HCT116 (cell line): Measurements from ENCODE around the gene PDHB. TPM values are rescaled to one million over a fixed set of nuclear protein-coding genes. Genes with fewer than 3 reads are reported as not detected.

ENCODE experiments used
- ATAC-seq: fragments of 200-7000 bp; cut with Tn5 transposase; 2 replicates; pipeline ENCODE4 v1.9.1; 2020; ENCODE audit warnings: mild to moderate bottlenecking, moderate library complexity
- BruUV-seq: library from RNA; stranded (reverse); fragments of 400-500 nt; replicated peaks from 2 replicates; lab custom pipeline; 2021; lab: Mats Ljungman, UMichigan
- CTCF ChIA-PET: fragments of 300-600 bp; sonication (Branson Sonifier 250); formaldehyde crosslinking; loops from one replicate; lab custom pipeline; 2021; ENCODE audit warnings: antibody characterized with exemption; lab: Charles Lee
- POLR2A ChIA-PET: fragments of 300-600, 350-600 bp; sonication (Branson Sonifier 250); formaldehyde crosslinking; loops from one replicate; lab custom pipeline; 2021; ENCODE audit warnings: antibody characterized with exemption; lab: Charles Lee
- RAD21 ChIA-PET, 2 experiments: fragments of 300-600 bp; sonication (Branson Sonifier 250); formaldehyde crosslinking; loops; one replicate each; lab custom pipeline; 2023; ENCODE audit warnings: low total read pairs in 2 of 2; ENCODE audit not compliant: uncharacterized antibody in 2 of 2, unreplicated experiment in 2 of 2, low non-redundant PET in 1 of 2; lab: Charles Lee
- DNase-seq: peaks from one replicate; pipeline ENCODE4 v3.0.0-alpha.2; 2010; ENCODE audit warnings: low read depth, low spot score
- H2AFZ ChIP-seq: fragments of 200-600 bp; shearing (Covaris generic), sonication (generic); 2 replicates; pipeline ENCODE4 v1.6.1; 2017; ENCODE audit warnings: low read depth, mixed run types, mixed read lengths, antibody characterized with exemption, low read length; ENCODE audit not compliant: poor library complexity, severe bottlenecking
- H3K27ac ChIP-seq: 2 replicates; pipeline ENCODE4 v1.5.1; 2012; ENCODE audit warnings: low read depth, low read length
- H3K27me3 ChIP-seq: fragments of 200-600 bp; sonication (generic); 2 replicates; pipeline ENCODE4 v1.6.1; 2016; ENCODE audit warnings: mixed run types, low read length, mixed read lengths; ENCODE audit not compliant: insufficient read depth
- H3K36me3 ChIP-seq, 2 experiments: fragments of 200-500 bp in 1 of 2; fragments of 200-600 bp in 1 of 2; sonication (Bioruptor generic) in 1 of 2; sonication (generic) in 1 of 2; 2 replicates each; pipeline versions ENCODE4 v1.5.1 to v1.6.1; 2014 to 2016; ENCODE audit warnings: low read length in 2 of 2, inconsistent platforms in 1 of 2, mixed read lengths in 1 of 2, mixed run types in 1 of 2; ENCODE audit not compliant: insufficient read depth in 2 of 2, control insufficient read depth in 1 of 2
- H3K4me1 ChIP-seq, 2 experiments: fragments of 200-600 bp in 1 of 2; sonication (generic) in 1 of 2; 2 replicates each; pipeline versions ENCODE4 v1.5.1 to v1.6.1; 2012 to 2017; ENCODE audit warnings: low read length in 2 of 2, inconsistent platforms in 1 of 2, mild to moderate bottlenecking in 1 of 2, mixed read lengths in 1 of 2, mixed run types in 1 of 2, moderate library complexity in 1 of 2; ENCODE audit not compliant: insufficient read depth in 2 of 2, control insufficient read depth in 1 of 2
- H3K4me2 ChIP-seq: fragments of 200-600 bp; sonication (generic); 2 replicates; pipeline ENCODE4 v1.6.1; 2017; ENCODE audit warnings: mixed run types, low read length, mixed read lengths
- H3K4me3 ChIP-seq, 2 experiments: fragments of 200-600 bp in 1 of 2; sonication (generic) in 1 of 2; replicated peaks in 1 of 2; 2 replicates each; pipeline ENCODE4 v1.5.1; 2011 to 2016; ENCODE audit warnings: low read length in 2 of 2, control low read depth in 1 of 2, low read depth in 1 of 2, mild to moderate bottlenecking in 1 of 2, mixed read lengths in 1 of 2, mixed run types in 1 of 2
- H3K79me2 ChIP-seq: fragments of 200-600 bp; sonication (generic); 2 replicates; pipeline ENCODE4 v1.6.1; 2017; ENCODE audit warnings: mild to moderate bottlenecking, mixed run types, low read length, moderate library complexity, mixed read lengths; ENCODE audit not compliant: insufficient read depth
- H3K9ac ChIP-seq: fragments of 200-600 bp; sonication (generic); 2 replicates; pipeline ENCODE4 v1.6.1; 2016; ENCODE audit warnings: low read length, mixed read lengths
- H3K9me2 ChIP-seq: fragments of 200-600 bp; sonication (generic), shearing (Covaris generic); 2 replicates; pipeline ENCODE4 v1.6.1; 2017; ENCODE audit warnings: mixed run types, mild to moderate bottlenecking, moderate library complexity; ENCODE audit not compliant: insufficient read depth
- H3K9me3 ChIP-seq, 2 experiments: fragments of 200-500 bp in 1 of 2; fragments of 200-600 bp in 1 of 2; sonication (Bioruptor generic) in 1 of 2; sonication (generic) in 1 of 2; 2 replicates each; pipeline ENCODE4 v1.6.1; 2014 to 2017; ENCODE audit warnings: low read length in 2 of 2, mixed read lengths in 2 of 2, inconsistent platforms in 1 of 2, low read depth in 1 of 2, mild to moderate bottlenecking in 1 of 2, mixed run types in 1 of 2, moderate library complexity in 1 of 2; ENCODE audit not compliant: control insufficient read depth in 1 of 2, insufficient read depth in 1 of 2
- H4K20me1 ChIP-seq: fragments of 200-600 bp; sonication (generic), shearing (Covaris generic); 2 replicates; pipeline ENCODE4 v1.6.1; 2017; ENCODE audit warnings: mixed run types, mild to moderate bottlenecking, moderate library complexity; ENCODE audit not compliant: insufficient read depth
- CBX3 ChIP-seq: IDR thresholded peaks from 2 replicates; pipeline ENCODE4 v1.6.1; 2012; ENCODE audit warnings: low read depth
- CEBPB ChIP-seq: IDR thresholded peaks from 2 replicates; pipeline ENCODE4 v1.6.1; 2012; ENCODE audit warnings: low read depth
- EGR1 ChIP-seq: IDR thresholded peaks from 2 replicates; pipeline ENCODE4 v1.6.1; 2012; ENCODE audit warnings: low read depth
- EZH2 ChIP-seq: fragments of 200-600 bp; sonication (generic); IDR thresholded peaks from 2 replicates; pipeline ENCODE4 v1.6.1; 2017; ENCODE audit warnings: antibody characterized with exemption, mixed run types
- EZH2phosphoT487 ChIP-seq: fragments of 200-600 bp; IDR thresholded peaks from 2 replicates; pipeline ENCODE4 v1.6.1; 2018; ENCODE audit warnings: antibody characterized with exemption, borderline replicate concordance
- FOSL1 ChIP-seq: IDR thresholded peaks from 2 replicates; pipeline ENCODE4 v1.6.1; 2012; ENCODE audit warnings: low read depth
- POLR2A ChIP-seq: IDR thresholded peaks from 2 replicates; pipeline ENCODE4 v1.7.0; 2011; ENCODE audit warnings: borderline replicate concordance; ENCODE audit not compliant: insufficient read depth, insufficient read length; ENCODE audit errors: extremely low read depth
- POLR2AphosphoS5 ChIP-seq: IDR thresholded peaks from 2 replicates; pipeline ENCODE4 v1.6.1; 2011; ENCODE audit warnings: mild to moderate bottlenecking, low read depth, low read length, moderate library complexity
- RAD21 ChIP-seq: IDR thresholded peaks from 2 replicates; pipeline ENCODE4 v1.6.1; 2012; ENCODE audit warnings: low read depth, mild to moderate bottlenecking
- SP1 ChIP-seq: IDR thresholded peaks from 2 replicates; pipeline ENCODE4 v1.6.1; 2012; ENCODE audit warnings: low read depth
- TCF7L2 ChIP-seq: IDR thresholded peaks from 2 replicates; pipeline ENCODE4 v1.7.0; 2011; ENCODE audit warnings: borderline replicate concordance, inconsistent platforms; ENCODE audit not compliant: insufficient read depth, insufficient read length; ENCODE audit errors: extremely low read depth
- YY1 ChIP-seq: IDR thresholded peaks from 2 replicates; pipeline ENCODE4 v1.6.1; 2011; ENCODE audit warnings: low read length, low read depth, moderate library complexity, mild to moderate bottlenecking; ENCODE audit not compliant: insufficient replicate concordance; ENCODE audit errors: extremely low read depth
- intact Hi-C: fragments of 100-400 bp; cut with micrococcal nuclease; formaldehyde crosslinking; loops from 2 replicates; pipeline ENCODE4 v1.10.0; 2022
- total RNA-seq: library from RNA; stranded (reverse); gene quantifications from one replicate; pipeline ENCODE4 v1.2.1, GENCODE V29; 2021; ENCODE audit not compliant: unreplicated experiment
- TF ChIP-seq, protein P1 (sequence below): IDR thresholded peaks from 2 replicates; pipeline ENCODE4 v1.6.1; 2012
- TF ChIP-seq, protein P2 (sequence below): IDR thresholded peaks from 2 replicates; pipeline ENCODE4 v1.6.1; 2012
- TF ChIP-seq, protein P3 (sequence below): IDR thresholded peaks from 2 replicates; pipeline ENCODE4 v1.6.1; 2012; ENCODE audit warnings: low read depth
- TF ChIP-seq, protein P4 (sequence below), 3 experiments: fragments of 200-600 bp in 1 of 3; sonication (generic) in 1 of 3; IDR thresholded peaks in 2 of 3; conservative IDR thresholded peaks in 1 of 3; 2 replicates each; pipeline ENCODE4 v1.5.1; 2012 to 2017; ENCODE audit warnings: low read depth in 2 of 3, low read length in 2 of 3, antibody characterized with exemption in 1 of 3, borderline replicate concordance in 1 of 3, control low read depth in 1 of 3, mild to moderate bottlenecking in 1 of 3, mixed read lengths in 1 of 3, mixed run types in 1 of 3, moderate library complexity in 1 of 3; ENCODE audit not compliant: insufficient read depth in 1 of 3

The PDHB gene
- total RNA-seq, 1 experiment from 2014 or later, result 60.2 TPM

DNA sequence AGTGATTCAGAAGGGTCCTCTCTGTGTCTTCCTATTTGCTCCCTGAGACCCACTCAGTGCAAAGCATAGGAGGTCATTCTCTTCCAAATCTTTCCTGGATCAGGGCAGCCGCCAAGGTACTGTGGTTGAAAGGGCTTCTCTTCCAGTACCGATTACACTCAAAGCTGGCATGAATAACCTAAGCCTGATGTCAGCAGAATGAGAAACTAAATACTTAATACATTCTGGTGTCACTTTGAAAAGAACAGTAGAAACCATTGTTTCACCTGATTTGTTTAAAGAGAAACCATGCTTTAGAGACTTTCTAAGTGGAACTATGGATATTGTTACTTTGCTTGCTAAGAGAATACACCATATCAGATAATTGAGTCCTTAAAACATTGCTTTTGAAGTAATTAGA, 50.2 kb downstream of the PDHB start (continued):
- TF ChIP-seq, protein P1, sequence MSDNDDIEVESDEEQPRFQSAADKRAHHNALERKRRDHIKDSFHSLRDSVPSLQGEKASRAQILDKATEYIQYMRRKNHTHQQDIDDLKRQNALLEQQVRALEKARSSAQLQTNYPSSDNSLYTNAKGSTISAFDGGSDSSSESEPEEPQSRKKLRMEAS, result no peak
- no peak for TF ChIP-seq YY1
- no peak for TF ChIP-seq EZH2

DNA sequence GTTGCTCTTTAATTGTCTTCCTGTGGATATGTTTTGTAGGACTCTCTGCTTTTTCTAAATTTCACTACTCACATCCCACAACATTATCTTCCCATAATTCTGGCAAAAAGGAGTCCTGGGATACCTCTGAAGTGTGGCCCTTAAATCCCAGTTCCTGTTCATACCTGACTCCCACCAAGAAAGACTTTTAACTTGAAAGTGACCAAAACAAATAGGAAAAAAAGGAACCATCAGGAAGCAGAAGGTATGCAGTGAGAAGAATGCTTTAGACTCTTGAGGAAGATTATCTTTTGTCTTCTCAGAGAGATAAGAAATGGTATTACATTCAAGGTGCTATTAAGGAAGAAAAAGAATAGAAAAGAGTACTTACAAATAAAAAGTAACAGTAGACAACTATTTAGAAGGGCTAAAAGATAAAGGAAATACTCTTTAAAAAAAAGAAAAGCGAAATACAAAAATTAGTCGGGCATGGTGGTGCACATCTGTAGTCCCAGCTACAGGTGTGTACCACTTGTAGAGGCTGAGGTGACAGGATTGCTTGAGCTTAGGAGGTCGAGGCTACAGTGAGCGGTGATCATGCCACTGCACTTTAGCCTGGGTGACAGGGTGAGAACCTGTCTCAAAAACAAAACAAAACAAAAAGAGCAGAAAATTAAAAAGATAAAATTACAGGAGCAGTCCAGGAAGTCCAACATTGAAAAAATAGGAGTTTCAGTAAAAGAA, 54.1 kb downstream of the PDHB start:
- intact Hi-C loops, result no loop called here
- no peak overlapping the region for H3K9ac ChIP-seq
- no peaks in the 10 kb centered on the region for H3K9me3 ChIP-seq
- no TSS peak for BruUV-seq
- no peaks in the 10 kb centered on the region for H3K36me3 ChIP-seq
- H3K27ac ChIP-seq, result no peak overlapping the region
- ChIA-PET POLR2A (no interaction called here), CTCF (no interaction called here), RAD21 (no interaction called here)
- no peaks in the 10 kb centered on the region for H3K27me3 ChIP-seq
- H3K4me2 ChIP-seq, result no peak overlapping the region
- DNase-seq (no peak), ATAC-seq (no peak)
- no peak overlapping the region for H2AFZ ChIP-seq
- no peaks in the 10 kb centered on the region for H3K9me2 ChIP-seq
- H3K4me3 ChIP-seq, result no peak overlapping the region
- peaks cover 5 to 13% of the 10 kb centered on the region in 2 experiments for H3K4me1 ChIP-seq
- H4K20me1 ChIP-seq, result no peaks in the 10 kb centered on the region
- H3K79me2 ChIP-seq, result no peaks in the 10 kb centered on the region
- TF ChIP-seq, protein P1, result no peak
- no peak for TF ChIP-seq POLR2A
- no peak for TF ChIP-seq CEBPB
- TF ChIP-seq YY1, result no peak
- TF ChIP-seq RAD21, result no peak
- TF ChIP-seq, protein P2, sequence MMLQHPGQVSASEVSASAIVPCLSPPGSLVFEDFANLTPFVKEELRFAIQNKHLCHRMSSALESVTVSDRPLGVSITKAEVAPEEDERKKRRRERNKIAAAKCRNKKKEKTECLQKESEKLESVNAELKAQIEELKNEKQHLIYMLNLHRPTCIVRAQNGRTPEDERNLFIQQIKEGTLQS, result no peak
- TF ChIP-seq SP1, result no peak
- TF ChIP-seq, protein P3, sequence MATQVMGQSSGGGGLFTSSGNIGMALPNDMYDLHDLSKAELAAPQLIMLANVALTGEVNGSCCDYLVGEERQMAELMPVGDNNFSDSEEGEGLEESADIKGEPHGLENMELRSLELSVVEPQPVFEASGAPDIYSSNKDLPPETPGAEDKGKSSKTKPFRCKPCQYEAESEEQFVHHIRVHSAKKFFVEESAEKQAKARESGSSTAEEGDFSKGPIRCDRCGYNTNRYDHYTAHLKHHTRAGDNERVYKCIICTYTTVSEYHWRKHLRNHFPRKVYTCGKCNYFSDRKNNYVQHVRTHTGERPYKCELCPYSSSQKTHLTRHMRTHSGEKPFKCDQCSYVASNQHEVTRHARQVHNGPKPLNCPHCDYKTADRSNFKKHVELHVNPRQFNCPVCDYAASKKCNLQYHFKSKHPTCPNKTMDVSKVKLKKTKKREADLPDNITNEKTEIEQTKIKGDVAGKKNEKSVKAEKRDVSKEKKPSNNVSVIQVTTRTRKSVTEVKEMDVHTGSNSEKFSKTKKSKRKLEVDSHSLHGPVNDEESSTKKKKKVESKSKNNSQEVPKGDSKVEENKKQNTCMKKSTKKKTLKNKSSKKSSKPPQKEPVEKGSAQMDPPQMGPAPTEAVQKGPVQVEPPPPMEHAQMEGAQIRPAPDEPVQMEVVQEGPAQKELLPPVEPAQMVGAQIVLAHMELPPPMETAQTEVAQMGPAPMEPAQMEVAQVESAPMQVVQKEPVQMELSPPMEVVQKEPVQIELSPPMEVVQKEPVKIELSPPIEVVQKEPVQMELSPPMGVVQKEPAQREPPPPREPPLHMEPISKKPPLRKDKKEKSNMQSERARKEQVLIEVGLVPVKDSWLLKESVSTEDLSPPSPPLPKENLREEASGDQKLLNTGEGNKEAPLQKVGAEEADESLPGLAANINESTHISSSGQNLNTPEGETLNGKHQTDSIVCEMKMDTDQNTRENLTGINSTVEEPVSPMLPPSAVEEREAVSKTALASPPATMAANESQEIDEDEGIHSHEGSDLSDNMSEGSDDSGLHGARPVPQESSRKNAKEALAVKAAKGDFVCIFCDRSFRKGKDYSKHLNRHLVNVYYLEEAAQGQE, result no peak
- no peak for TF ChIP-seq TCF7L2
- no peak for TF ChIP-seq EGR1
- TF ChIP-seq CBX3, result no peak
- TF ChIP-seq, protein P4, sequence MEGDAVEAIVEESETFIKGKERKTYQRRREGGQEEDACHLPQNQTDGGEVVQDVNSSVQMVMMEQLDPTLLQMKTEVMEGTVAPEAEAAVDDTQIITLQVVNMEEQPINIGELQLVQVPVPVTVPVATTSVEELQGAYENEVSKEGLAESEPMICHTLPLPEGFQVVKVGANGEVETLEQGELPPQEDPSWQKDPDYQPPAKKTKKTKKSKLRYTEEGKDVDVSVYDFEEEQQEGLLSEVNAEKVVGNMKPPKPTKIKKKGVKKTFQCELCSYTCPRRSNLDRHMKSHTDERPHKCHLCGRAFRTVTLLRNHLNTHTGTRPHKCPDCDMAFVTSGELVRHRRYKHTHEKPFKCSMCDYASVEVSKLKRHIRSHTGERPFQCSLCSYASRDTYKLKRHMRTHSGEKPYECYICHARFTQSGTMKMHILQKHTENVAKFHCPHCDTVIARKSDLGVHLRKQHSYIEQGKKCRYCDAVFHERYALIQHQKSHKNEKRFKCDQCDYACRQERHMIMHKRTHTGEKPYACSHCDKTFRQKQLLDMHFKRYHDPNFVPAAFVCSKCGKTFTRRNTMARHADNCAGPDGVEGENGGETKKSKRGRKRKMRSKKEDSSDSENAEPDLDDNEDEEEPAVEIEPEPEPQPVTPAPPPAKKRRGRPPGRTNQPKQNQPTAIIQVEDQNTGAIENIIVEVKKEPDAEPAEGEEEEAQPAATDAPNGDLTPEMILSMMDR (IDR thresholded peaks at IDR 0.05 in 2 of 3, conservative IDR thresholded peaks at IDR 0.05 in 1 of 3; ENCODE audit: borderline replicate concordance in 1 of 3, insufficient read depth in 1 of 3, low read depth in 2 of 3, low read length in 2 of 3), result no peak
- no peak for TF ChIP-seq EZH2phosphoT487
- TF ChIP-seq FOSL1, result no peak
- TF ChIP-seq EZH2, result no peak
- TF ChIP-seq POLR2AphosphoS5, result no peak
